Progenitor cell of endocrine pancreas (in vitro differentiated cells): Measurements from ENCODE around the gene AKAP10. TPM values are rescaled to one million over a fixed set of nuclear protein-coding genes. Genes with fewer than 3 reads are reported as not detected.
"Not testable (repeated sequence)": the region's sequence is repeated elsewhere in the genome, so short reads cannot be mapped to it uniquely, and the experiment has no call there.

Experiments
- DNase-seq: peaks from one replicate; pipeline ENCODE4 v3.0.0; 2021; ENCODE audit warnings: low spot score; ENCODE audit not compliant: unreplicated experiment
- H3K27ac Mint-ChIP-seq: 2 replicates; pipeline ENCODE4 v1.8.0; 2021; ENCODE audit warnings: mild to moderate bottlenecking, moderate library complexity, mixed read lengths
- H3K27me3 Mint-ChIP-seq: 2 replicates; pipeline ENCODE4 v1.8.0; 2021; ENCODE audit warnings: mixed read lengths
- H3K36me3 Mint-ChIP-seq: 2 replicates; pipeline ENCODE4 v1.8.0; 2022; ENCODE audit warnings: mixed read lengths; ENCODE audit not compliant: insufficient read depth
- H3K4me1 Mint-ChIP-seq: 2 replicates; pipeline ENCODE4 v1.8.0; 2021; ENCODE audit warnings: low read depth, mixed read lengths
- H3K4me3 Mint-ChIP-seq: 2 replicates; pipeline ENCODE4 v1.8.0; 2021; ENCODE audit warnings: low read depth, mild to moderate bottlenecking, moderate library complexity, mixed read lengths
- H3K9me3 Mint-ChIP-seq: 2 replicates; pipeline ENCODE4 v1.8.0; 2021; ENCODE audit warnings: low read depth, mixed read lengths
- CTCF ChIP-seq: fragments of 200-600 bp; sonication (generic); IDR thresholded peaks from one replicate; pipeline ENCODE4 v1.5.0; 2021; ENCODE audit warnings: antibody characterized with exemption, mild to moderate bottlenecking; ENCODE audit not compliant: unreplicated experiment
- total RNA-seq: library from RNA; stranded (reverse); gene quantifications from 2 replicates; pipeline ENCODE4 v1.2.1, GENCODE V29; 2021

Gene AKAP10
- total RNA-seq, 1 donor from 2014 or later = 38.2 TPM

GRCh38 chr17:19868079-19868395 lies 109.6 kb downstream of the AKAP10 start:
- no peaks in the 10 kb centered on the region for H3K9me3 Mint-ChIP-seq
- DNase-seq = no peak
- peaks cover 3% of the 10 kb centered on the region for H3K36me3 Mint-ChIP-seq
- H3K4me3 Mint-ChIP-seq = peak overlapping the region; percentile 64
- peaks cover 5% of the 10 kb centered on the region for H3K4me1 Mint-ChIP-seq
- no peak for TF ChIP-seq CTCF
- H3K27me3 Mint-ChIP-seq = no peaks in the 10 kb centered on the region
- no peak overlapping the region for H3K27ac Mint-ChIP-seq

- Mint-ChIP-seq H3K27ac (peak within 1 kb of the TSS; percentile 85), H3K4me1 (peaks cover 5% of the 10 kb centered on the region), H3K36me3 (peaks cover 3% of the 10 kb centered on the region), H3K9me3 (no peaks in the 10 kb centered on the region), H3K4me3 (peak within 1 kb of the TSS; percentile 81), H3K27me3 (no peaks in the 10 kb centered on the region)
- DNase-seq = peak; percentile 61
- peak; percentile 23 for TF ChIP-seq CTCF
These were observed 110.1 kb downstream of the AKAP10 start, which contains the start of gene ULK2 for GRCh38 chr17:19867329-19868078. Gene ULK2, minus strand, starts transcription at chr17:19867936. Its CDS starts 519 bp downstream, at chr17:19867417.

DNA sequence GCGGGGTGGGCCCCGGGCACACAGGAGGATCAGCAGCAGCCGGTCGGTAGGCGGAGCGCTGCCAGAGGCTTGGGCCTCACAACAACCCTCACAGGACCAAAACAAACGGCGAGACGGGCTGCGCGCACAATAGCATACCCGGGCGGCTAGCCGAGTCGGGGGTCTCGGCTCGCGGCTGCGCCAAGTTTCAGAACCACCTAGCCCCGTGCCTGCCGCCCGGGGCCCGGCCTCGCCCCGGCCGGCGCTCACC lies 110.6 kb downstream of the AKAP10 start:
- Mint-ChIP-seq H3K27ac (peak overlapping the region; percentile 85), H3K9me3 (no peaks in the 10 kb centered on the region), H3K4me1 (peaks cover 5% of the 10 kb centered on the region), H3K27me3 (no peaks in the 10 kb centered on the region), H3K36me3 (peaks cover 3% of the 10 kb centered on the region), H3K4me3 (peak overlapping the region; percentile 81)
- DNase-seq = peak; percentile 57
- peak; percentile 24 for TF ChIP-seq CTCF

DNA sequence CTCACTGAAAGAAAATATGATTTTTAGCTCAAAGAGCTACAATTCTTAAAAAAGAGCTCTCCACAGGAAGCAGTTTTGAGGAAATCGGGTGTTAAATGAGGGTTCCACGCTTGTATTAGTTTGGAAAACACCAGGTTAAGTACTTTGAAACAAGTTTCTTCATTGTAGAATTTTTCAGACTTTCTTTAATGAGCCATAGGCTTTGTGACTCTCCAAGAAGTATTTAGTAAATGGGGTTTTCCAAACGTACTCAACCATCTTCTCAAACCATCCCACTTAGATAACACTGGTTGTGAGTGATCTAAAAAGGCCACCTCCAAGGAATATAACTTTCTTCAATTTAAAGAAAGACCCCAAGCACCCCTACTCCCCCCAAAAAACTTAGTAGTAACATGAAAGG lies 112.6 kb downstream of the AKAP10 start:
- Mint-ChIP-seq H3K4me1 (peaks cover 4% of the 10 kb centered on the region), H3K9me3 (no peaks in the 10 kb centered on the region), H3K27ac (no peak overlapping the region), H3K36me3 (peaks cover 5% of the 10 kb centered on the region), H3K4me3 (no peak overlapping the region), H3K27me3 (no peaks in the 10 kb centered on the region)
- TF ChIP-seq CTCF = no peak
- DNase-seq = no peak

- H3K27me3 Mint-ChIP-seq, H3K4me3 Mint-ChIP-seq, H3K27ac Mint-ChIP-seq, H3K9me3 Mint-ChIP-seq, DNase-seq, H3K4me1 Mint-ChIP-seq: not testable (repeated sequence)
- H3K36me3 Mint-ChIP-seq = peaks cover 12% of the 10 kb centered on the region
These were observed 116.9 kb downstream of the AKAP10 start for GRCh38 chr17:19860647-19861177.

DNA sequence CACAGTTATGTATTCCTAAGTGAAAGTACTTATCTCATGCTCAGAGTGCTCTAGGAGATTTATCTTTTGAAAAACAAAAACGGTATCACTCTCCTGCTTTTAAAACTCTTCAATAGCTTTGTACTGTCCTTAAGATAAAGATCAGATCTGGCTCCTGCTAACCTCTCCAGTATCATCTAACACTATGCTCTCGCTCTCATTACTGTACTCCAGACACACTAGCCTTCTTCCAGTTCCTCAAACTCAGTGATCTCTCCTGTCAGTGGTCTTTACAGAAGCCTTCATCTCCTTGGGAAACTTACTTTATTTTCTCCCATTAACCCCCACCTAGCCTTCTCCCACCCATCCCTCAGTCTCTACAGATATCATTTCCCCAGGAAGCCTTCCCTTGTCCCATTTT lies 120.0 kb downstream of the AKAP10 start:
- Mint-ChIP-seq H3K4me3 (no peak overlapping the region), H3K27ac (no peak overlapping the region), H3K9me3 (no peaks in the 10 kb centered on the region), H3K36me3 (peaks cover 16% of the 10 kb centered on the region), H3K27me3 (no peaks in the 10 kb centered on the region), H3K4me1 (no peaks in the 10 kb centered on the region)
- no peak for TF ChIP-seq CTCF
- DNase-seq = no peak
